ENCODE measurements around the gene HSF4. TPM values are rescaled to one million over a fixed set of nuclear protein-coding genes. Genes with fewer than 3 reads are reported as not detected.

HSF4 gene
- total RNA-seq, 2 experiments from 2014 or later = 8.1 to 17.0 TPM

- CTCF ChIA-PET (ENCODE audit: unreplicated experiment) = no interaction called here
- H4K20me1 ChIP-seq (ENCODE audit: insufficient read depth, low read length) = no peaks in the 10 kb centered on the region
- intact Hi-C loops (cut with micrococcal nuclease; ENCODE audit: unreplicated experiment) = no loop called here
These were observed 17.8 kb upstream of the HSF4 start for GRCh38 chr16:67146523-67147357.

GRCh38 chr16:67147437-67148140 lies 17.0 kb upstream of the HSF4 start:
- POLR2A ChIA-PET = no interaction called here
- BruUV-seq (replicated peaks) = TSS peak; percentile 63
- H3K9me3 ChIP-seq (ENCODE audit: low read length) = no peaks in the 10 kb centered on the region
- no peak overlapping the region for H3K4me2 ChIP-seq (ENCODE audit: low read length)
- TF ChIP-seq CTCF (conservative IDR thresholded peaks at IDR 0.05; ENCODE audit: low read length) (no peak), EZH2phosphoT487 (IDR thresholded peaks at IDR 0.05; ENCODE audit: borderline replicate concordance, low read depth, low read length) (no peak)
- peaks cover 59% of the 10 kb centered on the region for H3K36me3 ChIP-seq (ENCODE audit: insufficient read depth, low read length)
- CTCF ChIA-PET (ENCODE audit: unreplicated experiment) = no interaction called here
- H3K79me2 ChIP-seq (ENCODE audit: insufficient read depth, low read depth, low read length) = no peaks in the 10 kb centered on the region
- no peak for DNase-seq (ENCODE audit: low spot score)
- H4K20me1 ChIP-seq (ENCODE audit: insufficient read depth, low read length) = no peaks in the 10 kb centered on the region
- intact Hi-C loops (cut with micrococcal nuclease; ENCODE audit: unreplicated experiment) = no loop called here
- H2AFZ ChIP-seq (ENCODE audit: low read length) = no peak overlapping the region
- H3K9me2 ChIP-seq (ENCODE audit: insufficient read depth, low read length) = no peaks in the 10 kb centered on the region
- H3K4me1 ChIP-seq (ENCODE audit: insufficient read depth, low read length, poor library complexity, severe bottlenecking) = no peaks in the 10 kb centered on the region
- no peak overlapping the region for H3K4me3 ChIP-seq (ENCODE audit: low read depth, low read length, poor library complexity, severe bottlenecking)
- H3K27ac ChIP-seq (ENCODE audit: low read depth, low read length, poor library complexity, severe bottlenecking) = no peak overlapping the region

More at GRCh38 chr16:67146523-67147357, 17.8 kb upstream of the HSF4 start:
- DNase-seq (ENCODE audit: low spot score) = no peak
- H3K4me1 ChIP-seq (ENCODE audit: insufficient read depth, low read length, poor library complexity, severe bottlenecking) = no peaks in the 10 kb centered on the region
- no peak overlapping the region for H3K27ac ChIP-seq (ENCODE audit: low read depth, low read length, poor library complexity, severe bottlenecking)
- POLR2A ChIA-PET = no interaction called here
- no peak overlapping the region for H3K4me2 ChIP-seq (ENCODE audit: low read length)
- H3K9me2 ChIP-seq (ENCODE audit: insufficient read depth, low read length) = no peaks in the 10 kb centered on the region
- BruUV-seq (replicated peaks) = no TSS peak
- no peak overlapping the region for H2AFZ ChIP-seq (ENCODE audit: low read length)
- no peak overlapping the region for H3K4me3 ChIP-seq (ENCODE audit: low read depth, low read length, poor library complexity, severe bottlenecking)
- H3K79me2 ChIP-seq (ENCODE audit: insufficient read depth, low read depth, low read length) = no peaks in the 10 kb centered on the region
- H3K9me3 ChIP-seq (ENCODE audit: low read length) = no peaks in the 10 kb centered on the region
- peaks cover 68% of the 10 kb centered on the region for H3K36me3 ChIP-seq (ENCODE audit: insufficient read depth, low read length)
- TF ChIP-seq EZH2phosphoT487 (IDR thresholded peaks at IDR 0.05; ENCODE audit: borderline replicate concordance, low read depth, low read length) (no peak), CTCF (conservative IDR thresholded peaks at IDR 0.05; ENCODE audit: low read length) (peak; percentile 38; the same call in 1 of the 2 replicates)

- no peaks in the 10 kb centered on the region for H4K20me1 ChIP-seq (ENCODE audit: insufficient read depth, low read length)
- H3K4me2 ChIP-seq (ENCODE audit: low read length) = no peak overlapping the region
- no peak for TF ChIP-seq CTCF (conservative IDR thresholded peaks at IDR 0.05; ENCODE audit: low read length)
- TF ChIP-seq EZH2phosphoT487 (IDR thresholded peaks at IDR 0.05; ENCODE audit: borderline replicate concordance, low read depth, low read length) = no peak
- POLR2A ChIA-PET = no interaction called here
- no peak overlapping the region for H2AFZ ChIP-seq (ENCODE audit: low read length)
- BruUV-seq (replicated peaks) = no TSS peak
- peaks cover 53% of the 10 kb centered on the region for H3K36me3 ChIP-seq (ENCODE audit: insufficient read depth, low read length)
- H3K79me2 ChIP-seq (ENCODE audit: insufficient read depth, low read depth, low read length) = no peaks in the 10 kb centered on the region
- intact Hi-C loops (cut with micrococcal nuclease; ENCODE audit: unreplicated experiment) = no loop called here
- H3K4me1 ChIP-seq (ENCODE audit: insufficient read depth, low read length, poor library complexity, severe bottlenecking) = no peaks in the 10 kb centered on the region
- CTCF ChIA-PET (ENCODE audit: unreplicated experiment) = no interaction called here
- no peak overlapping the region for H3K4me3 ChIP-seq (ENCODE audit: low read depth, low read length, poor library complexity, severe bottlenecking)
- DNase-seq (ENCODE audit: low spot score) = no peak
- no peaks in the 10 kb centered on the region for H3K9me3 ChIP-seq (ENCODE audit: low read length)
- H3K27ac ChIP-seq (ENCODE audit: low read depth, low read length, poor library complexity, severe bottlenecking) = no peak overlapping the region
- H3K9me2 ChIP-seq (ENCODE audit: insufficient read depth, low read length) = no peaks in the 10 kb centered on the region
These were observed 16.3 kb upstream of the HSF4 start for GRCh38 chr16:67148221-67148620.
